Esophagus (tissue), 2 donors: Measurements from ENCODE around the gene SCIMP. TPM values are rescaled to one million over a fixed set of nuclear protein-coding genes. Genes with fewer than 3 reads are reported as not detected.

Experiments
- H3K27ac ChIP-seq, 2 donors: one replicate each; pipeline ENCODE4 v1.5.1; 2013; ENCODE audit warnings: low read depth in 2 of 2, mild to moderate bottlenecking in 2 of 2, inconsistent platforms in 1 of 2, low read length in 1 of 2, moderate library complexity in 1 of 2
- H3K27me3 ChIP-seq, 2 donors: one replicate each; pipeline ENCODE4 v1.6.1; 2013; ENCODE audit warnings: low read length in 2 of 2, control low read depth in 1 of 2, mild to moderate bottlenecking in 1 of 2; ENCODE audit not compliant: insufficient read depth in 2 of 2, control insufficient read depth in 1 of 2
- H3K36me3 ChIP-seq, 2 donors: one replicate each; pipeline ENCODE4 v1.6.1; 2013; ENCODE audit warnings: low read length in 1 of 2; ENCODE audit not compliant: control insufficient read depth in 2 of 2, insufficient read depth in 2 of 2
- H3K4me1 ChIP-seq, 2 donors: one replicate each; pipeline ENCODE4 v1.6.1; 2013; ENCODE audit warnings: low read length in 1 of 2; ENCODE audit not compliant: control insufficient read depth in 2 of 2, insufficient read depth in 2 of 2
- H3K4me3 ChIP-seq, 2 donors: one replicate each; pipeline ENCODE4 v1.5.1; 2013; ENCODE audit warnings: low read length in 2 of 2, mild to moderate bottlenecking in 2 of 2, low read depth in 1 of 2, moderate library complexity in 1 of 2
- H3K9me3 ChIP-seq, 2 donors: one replicate each; pipeline ENCODE4 v1.6.1; 2013; ENCODE audit warnings: mild to moderate bottlenecking in 2 of 2, low read depth in 1 of 2, low read length in 1 of 2, moderate library complexity in 1 of 2; ENCODE audit not compliant: control insufficient read depth in 2 of 2, insufficient read depth in 1 of 2
- WGBS, 2 donors: extraction: QIAGEN DNeasy Blood & Tissue Kit; methylation state at CpG; one replicate each; pipeline ENCODE4 v1.1.7; 2013; 5-methylcytosine and 5-hydroxymethylcytosine counted together
- polyA plus RNA-seq, 2 donors: library from polyadenylated mRNA; stranded (reverse); fragments of 200-250 nt; gene quantifications; one replicate each; pipeline ENCODE4 v1.2.3, GENCODE V29; 2013
- donor health status: healthy with polysubstance abuse.
- donor health status: Bipolar disorder and iron deficiency.

The SCIMP gene
- polyA plus RNA-seq, 2 donors, result 0.18 to 0.29 TPM

DNA sequence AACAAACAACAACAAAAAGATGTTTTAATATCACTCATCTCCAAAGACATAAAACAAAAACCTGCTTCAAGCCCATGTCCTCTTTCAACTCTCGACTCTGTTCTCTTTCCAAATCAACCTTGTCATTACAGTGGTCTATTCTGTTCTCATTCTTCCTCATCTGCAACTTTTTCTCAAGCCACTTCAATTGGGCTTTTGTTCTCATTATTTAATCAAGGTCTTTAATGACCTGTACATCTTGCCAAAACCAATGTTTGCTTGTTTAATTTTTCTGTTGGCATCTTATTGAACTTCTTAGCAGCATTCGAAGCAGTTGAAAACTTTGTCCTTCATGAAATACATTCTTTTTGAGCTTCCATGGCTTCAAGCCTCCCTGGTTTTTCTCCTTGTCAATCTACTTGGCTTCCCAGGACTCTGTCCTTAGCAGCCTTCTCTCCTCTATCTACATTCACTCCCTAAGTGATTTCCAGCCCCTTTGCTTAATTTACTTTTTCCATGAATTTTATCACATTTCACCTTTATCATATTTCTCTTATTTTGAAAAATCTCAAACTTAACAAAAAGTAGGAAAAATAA is 27.8 kb upstream of the SCIMP start:
- Histone ChIP-seq H3K9me3 (no peaks in the 10 kb centered on the region), H3K27ac (no peak overlapping the region), H3K4me3 (no peak overlapping the region), H3K27me3 (no peaks in the 10 kb centered on the region), H3K4me1 (no peaks in the 10 kb centered on the region), H3K36me3 (no peaks in the 10 kb centered on the region)
- 40 to 46% methylated on average over 2 of the region's 2 CpGs for WGBS, 2 donors

DNA sequence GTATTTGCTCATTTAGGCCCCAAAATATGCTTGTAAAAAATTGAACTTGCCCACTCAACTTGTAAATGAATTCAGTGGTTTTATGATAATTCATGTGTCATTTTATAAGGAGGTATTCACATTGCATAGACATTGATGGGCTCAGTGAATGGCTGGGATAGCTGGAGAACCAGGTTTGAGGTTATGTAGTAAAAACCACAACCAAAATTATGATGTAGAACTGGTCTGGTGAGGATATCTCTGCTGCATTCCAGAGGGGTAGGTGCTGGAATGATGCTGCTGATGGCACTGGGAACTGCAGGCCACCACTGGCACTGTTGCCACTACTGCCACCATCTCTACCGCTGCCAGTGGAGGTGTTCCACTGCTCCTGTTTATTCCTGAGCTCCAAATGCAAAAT is 25.9 kb upstream of the SCIMP start:
- Histone ChIP-seq H3K9me3 (no peaks in the 10 kb centered on the region), H3K4me1 (no peaks in the 10 kb centered on the region), H3K36me3 (no peaks in the 10 kb centered on the region), H3K27ac (no peak overlapping the region), H3K27me3 (no peaks in the 10 kb centered on the region), H3K4me3 (no peak overlapping the region)
- WGBS, 2 donors, result 89 to 100% methylated on average over 1 of the region's 1 CpG

- Histone ChIP-seq H3K27ac (no peak overlapping the region), H3K27me3 (no peaks in the 10 kb centered on the region), H3K36me3 (no peaks in the 10 kb centered on the region), H3K9me3 (no peaks in the 10 kb centered on the region), H3K4me3 (no peak overlapping the region), H3K4me1 (no peaks in the 10 kb centered on the region)
- 89 to 92% methylated on average over 5 of the region's 5 CpGs for WGBS, 2 donors
Measured at GRCh38 chr17:5257124-5257523, 22.5 kb upstream of the SCIMP start.

DNA sequence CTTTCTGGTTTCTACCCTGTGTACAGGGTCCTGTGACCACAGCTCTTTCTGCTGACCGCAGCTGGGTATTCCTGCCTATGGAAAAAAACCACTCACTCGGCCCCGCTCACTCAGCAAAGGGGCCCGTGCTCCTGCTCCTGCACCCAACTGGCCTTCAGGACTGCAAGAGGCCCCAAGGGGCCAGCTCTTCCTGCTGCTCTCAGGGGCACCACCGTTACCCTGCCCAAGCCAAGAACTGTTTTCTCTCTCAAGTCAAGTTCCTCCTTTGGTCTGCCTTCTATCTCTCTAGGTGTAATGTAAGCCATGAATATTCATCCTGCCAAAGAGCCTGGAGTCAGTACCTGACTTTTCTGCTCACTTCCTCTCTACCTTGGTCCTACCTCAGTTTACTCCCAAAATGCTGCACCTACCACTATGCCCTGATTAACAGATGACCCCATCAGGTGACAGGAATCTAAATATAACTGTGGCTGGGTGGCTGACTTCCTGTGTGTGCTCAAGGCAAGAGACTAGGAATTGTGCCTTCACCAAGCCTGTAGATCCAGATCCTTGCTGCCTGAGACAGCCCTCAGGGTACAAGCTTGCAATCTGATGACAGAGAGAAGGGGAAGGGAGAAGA is 20.4 kb upstream of the SCIMP start:
- no peaks in the 10 kb centered on the region for H3K27me3 ChIP-seq
- WGBS, 2 donors, result 62 to 74% methylated on average over 5 of the region's 5 CpGs
- H3K4me1 ChIP-seq, result no peaks in the 10 kb centered on the region
- H3K9me3 ChIP-seq, result no peaks in the 10 kb centered on the region
- H3K36me3 ChIP-seq, result no peaks in the 10 kb centered on the region
- H3K27ac ChIP-seq, result no peak overlapping the region
- no peak overlapping the region for H3K4me3 ChIP-seq

- Histone ChIP-seq H3K36me3 (no peaks in the 10 kb centered on the region), H3K27me3 (no peaks in the 10 kb centered on the region), H3K4me3 (no peak overlapping the region), H3K4me1 (no peaks in the 10 kb centered on the region), H3K27ac (no peak overlapping the region), H3K9me3 (no peaks in the 10 kb centered on the region)
- WGBS, 2 donors, result 77 to 78% methylated on average over 7 of the region's 7 CpGs
Measured at GRCh38 chr17:5254414-5254813, 19.8 kb upstream of the SCIMP start.

- Histone ChIP-seq H3K4me1 (no peaks in the 10 kb centered on the region), H3K27ac (no peak overlapping the region), H3K36me3 (no peaks in the 10 kb centered on the region), H3K9me3 (no peaks in the 10 kb centered on the region), H3K4me3 (no peak overlapping the region), H3K27me3 (no peaks in the 10 kb centered on the region)
- WGBS, 2 donors, result 0 to 1% methylated on average over 4 of the region's 4 CpGs
Measured at GRCh38 chr17:5249615-5250014, 15.0 kb upstream of the SCIMP start.

GRCh38 chr17:5248821-5249479 is 14.3 kb upstream of the SCIMP start:
- Histone ChIP-seq H3K4me3 (no peak overlapping the region), H3K27me3 (no peaks in the 10 kb centered on the region), H3K4me1 (no peaks in the 10 kb centered on the region), H3K36me3 (no peaks in the 10 kb centered on the region), H3K9me3 (no peaks in the 10 kb centered on the region), H3K27ac (no peak overlapping the region)
- WGBS, 2 donors, result 72 to 73% methylated on average over 22 of the region's 22 CpGs

DNA sequence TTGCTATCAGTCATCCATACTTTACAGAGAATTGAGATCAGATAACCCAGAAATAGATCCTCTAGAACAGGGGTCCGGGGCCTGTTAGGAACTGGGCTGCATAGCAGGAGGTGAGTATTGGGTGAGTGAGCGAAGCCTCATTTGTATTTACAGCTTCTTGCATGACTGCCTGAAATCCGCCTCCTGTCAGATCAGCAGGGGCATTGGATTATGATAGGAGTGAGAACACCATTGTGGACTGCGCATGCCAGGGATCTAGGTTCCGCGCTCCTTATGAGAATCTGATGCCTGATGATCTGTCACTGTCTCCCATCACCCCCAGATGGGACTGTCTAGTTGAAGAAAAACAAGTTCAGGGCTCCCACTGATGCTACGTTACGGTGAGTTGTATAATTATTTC is 13.0 kb upstream of the SCIMP start:
- no peak overlapping the region for H3K27ac ChIP-seq
- H3K27me3 ChIP-seq, result no peaks in the 10 kb centered on the region
- H3K4me1 ChIP-seq, result no peaks in the 10 kb centered on the region
- H3K9me3 ChIP-seq, result no peaks in the 10 kb centered on the region
- no peak overlapping the region for H3K4me3 ChIP-seq
- no peaks in the 10 kb centered on the region for H3K36me3 ChIP-seq
- WGBS, 2 donors, result 92 to 95% methylated on average over 8 of the region's 8 CpGs

- H3K27ac ChIP-seq, result peak overlapping the region in 1 of 2 donors; percentile 52
- H3K9me3 ChIP-seq, result no peaks in the 10 kb centered on the region
- 40 to 43% methylated on average over 10 of the region's 10 CpGs for WGBS, 2 donors
- no peak overlapping the region for H3K4me3 ChIP-seq
- H3K4me1 ChIP-seq, result peaks cover 0 to 5% of the 10 kb centered on the region in 2 donors
- no peaks in the 10 kb centered on the region for H3K36me3 ChIP-seq
- no peaks in the 10 kb centered on the region for H3K27me3 ChIP-seq
Measured at GRCh38 chr17:5241861-5242671, 7.4 kb upstream of the SCIMP start.
